T-helper 2 cell treated with Interferon-gamma antibody and Interleukin-4, amounts not matched to agents 5 μg/mL and 100 μg/mL, for 36 hours (primary cell): ENCODE data around the gene AAR2.

Source experiments
- DNase-seq: peaks from one replicate; pipeline ENCODE4 v3.0.0; 2021; ENCODE audit warnings: low spot score
- H3K27ac Mint-ChIP-seq: one replicate; pipeline ENCODE4 v1.8.0; 2021; ENCODE audit warnings: mild to moderate bottlenecking, mixed read lengths
- H3K27me3 Mint-ChIP-seq: one replicate; pipeline ENCODE4 v1.8.0; 2021; ENCODE audit warnings: low read depth, mixed read lengths
- H3K36me3 Mint-ChIP-seq: one replicate; pipeline ENCODE4 v1.8.0; 2021; ENCODE audit warnings: low read depth, mixed read lengths
- H3K4me1 Mint-ChIP-seq: one replicate; pipeline ENCODE4 v1.8.0; 2021; ENCODE audit warnings: low read depth, mixed read lengths
- H3K4me3 Mint-ChIP-seq: one replicate; pipeline ENCODE4 v1.8.0; 2022; ENCODE audit warnings: mild to moderate bottlenecking, moderate library complexity, mixed read lengths
- H3K9me3 Mint-ChIP-seq: one replicate; pipeline ENCODE4 v1.8.0; 2021; ENCODE audit warnings: mixed read lengths

AAR2 gene

GRCh38 chr20:36208257-36208656 is 28.0 kb upstream of the AAR2 start:
- no peaks in the 10 kb centered on the region for H3K27me3 Mint-ChIP-seq
- no peaks in the 10 kb centered on the region for H3K9me3 Mint-ChIP-seq
- H3K4me3 Mint-ChIP-seq, result no peak overlapping the region
- H3K36me3 Mint-ChIP-seq, result no peaks in the 10 kb centered on the region
- no peak for DNase-seq
- no peaks in the 10 kb centered on the region for H3K4me1 Mint-ChIP-seq
- no peak overlapping the region for H3K27ac Mint-ChIP-seq

- no peaks in the 10 kb centered on the region for H3K27me3 Mint-ChIP-seq
- H3K9me3 Mint-ChIP-seq, result no peaks in the 10 kb centered on the region
- H3K4me3 Mint-ChIP-seq, result no peak overlapping the region
- no peaks in the 10 kb centered on the region for H3K4me1 Mint-ChIP-seq
- DNase-seq, result no peak
- H3K27ac Mint-ChIP-seq, result no peak overlapping the region
- H3K36me3 Mint-ChIP-seq, result no peaks in the 10 kb centered on the region
Observed at GRCh38 chr20:36210436-36211021, 25.7 kb upstream of the AAR2 start.

GRCh38 chr20:36213362-36213761 is 22.9 kb upstream of the AAR2 start:
- no peaks in the 10 kb centered on the region for H3K9me3 Mint-ChIP-seq
- H3K27ac Mint-ChIP-seq, result no peak overlapping the region
- no peak for DNase-seq
- H3K36me3 Mint-ChIP-seq, result no peaks in the 10 kb centered on the region
- no peaks in the 10 kb centered on the region for H3K27me3 Mint-ChIP-seq
- no peaks in the 10 kb centered on the region for H3K4me1 Mint-ChIP-seq
- H3K4me3 Mint-ChIP-seq, result no peak overlapping the region

DNA sequence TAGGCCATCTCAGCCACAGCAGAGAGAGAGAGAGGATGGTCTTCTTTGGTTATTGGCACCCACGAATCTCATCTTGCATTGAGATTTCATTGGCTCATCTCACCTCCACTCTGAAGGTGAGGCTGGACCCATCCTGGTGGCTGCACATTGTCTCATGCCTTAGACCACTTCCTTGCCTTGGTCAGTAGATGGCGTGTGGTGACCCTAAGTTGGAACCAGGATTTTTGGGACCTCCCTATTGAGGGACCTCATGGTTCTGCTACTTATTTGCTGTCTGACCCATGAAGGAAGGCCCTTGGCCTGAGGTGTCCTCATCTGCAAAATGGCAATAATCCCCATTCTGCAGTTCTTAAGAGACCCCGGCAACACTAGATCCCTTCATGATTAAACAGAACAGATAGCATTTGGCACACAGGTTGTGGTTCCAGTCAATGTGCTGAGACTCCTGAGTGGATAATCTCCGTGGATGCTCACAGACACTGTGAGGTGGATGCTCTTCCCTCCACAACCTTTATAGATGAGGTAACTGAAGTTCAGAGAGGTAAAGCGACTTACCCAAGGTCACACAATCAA is 21.5 kb upstream of the AAR2 start:
- Mint-ChIP-seq H3K36me3 (no peaks in the 10 kb centered on the region), H3K4me3 (no peak overlapping the region), H3K4me1 (no peaks in the 10 kb centered on the region), H3K9me3 (no peaks in the 10 kb centered on the region), H3K27ac (no peak overlapping the region), H3K27me3 (no peaks in the 10 kb centered on the region)
- no peak for DNase-seq

- H3K9me3 Mint-ChIP-seq, result no peaks in the 10 kb centered on the region
- H3K4me1 Mint-ChIP-seq, result no peaks in the 10 kb centered on the region
- no peak overlapping the region for H3K27ac Mint-ChIP-seq
- H3K4me3 Mint-ChIP-seq, result no peak overlapping the region
- no peaks in the 10 kb centered on the region for H3K27me3 Mint-ChIP-seq
- DNase-seq, result no peak
- H3K36me3 Mint-ChIP-seq, result no peaks in the 10 kb centered on the region
Observed at GRCh38 chr20:36215778-36216177, 20.5 kb upstream of the AAR2 start.

- Mint-ChIP-seq H3K4me1 (no peaks in the 10 kb centered on the region), H3K36me3 (no peaks in the 10 kb centered on the region), H3K9me3 (no peaks in the 10 kb centered on the region), H3K4me3 (no peak overlapping the region), H3K27ac (no peak overlapping the region), H3K27me3 (no peaks in the 10 kb centered on the region)
- no peak for DNase-seq
Observed at GRCh38 chr20:36216314-36217025, 19.8 kb upstream of the AAR2 start.

DNA sequence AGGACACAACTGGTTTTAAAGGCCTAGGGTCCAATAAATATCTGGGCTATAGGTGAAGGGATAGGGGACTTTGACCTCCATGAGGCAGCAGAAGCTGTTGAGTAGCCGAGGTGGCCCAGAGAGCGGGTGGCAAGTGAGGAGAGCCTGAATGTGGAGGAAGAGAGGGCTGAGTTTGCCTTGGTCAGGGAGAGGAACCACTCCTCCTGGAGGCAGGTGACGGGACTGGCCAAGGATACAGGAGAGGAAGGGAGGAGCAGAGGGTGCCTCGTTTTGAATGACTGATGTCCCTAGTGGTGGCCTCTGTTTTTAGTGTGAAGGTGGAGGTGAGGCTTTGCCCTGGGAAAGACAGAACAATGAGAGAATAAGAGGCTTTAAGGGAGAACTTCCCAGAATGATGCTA is 19.1 kb upstream of the AAR2 start:
- H3K27ac Mint-ChIP-seq, result no peak overlapping the region
- H3K27me3 Mint-ChIP-seq, result no peaks in the 10 kb centered on the region
- no peaks in the 10 kb centered on the region for H3K36me3 Mint-ChIP-seq
- no peaks in the 10 kb centered on the region for H3K4me1 Mint-ChIP-seq
- no peak for DNase-seq
- H3K9me3 Mint-ChIP-seq, result no peaks in the 10 kb centered on the region
- H3K4me3 Mint-ChIP-seq, result no peak overlapping the region

- no peaks in the 10 kb centered on the region for H3K9me3 Mint-ChIP-seq
- no peaks in the 10 kb centered on the region for H3K4me1 Mint-ChIP-seq
- no peaks in the 10 kb centered on the region for H3K27me3 Mint-ChIP-seq
- H3K36me3 Mint-ChIP-seq, result no peaks in the 10 kb centered on the region
- no peak for DNase-seq
- no peak overlapping the region for H3K27ac Mint-ChIP-seq
- no peak overlapping the region for H3K4me3 Mint-ChIP-seq
Observed at GRCh38 chr20:36218380-36219064, 17.8 kb upstream of the AAR2 start.

DNA sequence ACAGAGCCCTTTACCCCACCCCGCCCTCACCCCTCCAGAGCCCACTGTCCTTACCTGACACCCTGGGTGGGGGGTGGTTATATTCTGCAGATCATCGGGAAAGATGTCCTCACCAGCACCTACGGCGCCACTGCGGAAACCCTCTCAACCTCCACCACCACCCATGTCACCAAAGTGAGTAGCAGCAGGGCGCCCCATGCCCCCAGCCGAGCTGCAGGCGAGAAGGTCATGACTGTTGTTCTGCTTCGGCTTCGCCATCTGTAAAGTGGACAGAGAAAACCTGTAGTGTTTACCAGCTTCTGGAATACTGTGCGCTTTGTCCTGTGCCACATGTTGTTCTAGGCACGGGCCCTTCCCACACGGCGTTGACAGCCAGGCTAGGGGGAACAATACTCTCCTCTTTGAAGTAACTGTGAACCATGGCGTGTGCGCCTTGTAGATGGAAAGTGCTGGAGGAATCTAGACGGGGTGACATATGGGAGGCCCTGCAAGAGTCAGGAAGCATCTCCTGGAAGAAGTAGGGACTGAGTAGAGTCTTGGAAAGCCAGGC is 16.5 kb upstream of the AAR2 start:
- no peaks in the 10 kb centered on the region for H3K27me3 Mint-ChIP-seq
- H3K36me3 Mint-ChIP-seq, result no peaks in the 10 kb centered on the region
- H3K4me3 Mint-ChIP-seq, result no peak overlapping the region
- DNase-seq, result no peak
- H3K9me3 Mint-ChIP-seq, result no peaks in the 10 kb centered on the region
- no peak overlapping the region for H3K27ac Mint-ChIP-seq
- H3K4me1 Mint-ChIP-seq, result no peaks in the 10 kb centered on the region

DNA sequence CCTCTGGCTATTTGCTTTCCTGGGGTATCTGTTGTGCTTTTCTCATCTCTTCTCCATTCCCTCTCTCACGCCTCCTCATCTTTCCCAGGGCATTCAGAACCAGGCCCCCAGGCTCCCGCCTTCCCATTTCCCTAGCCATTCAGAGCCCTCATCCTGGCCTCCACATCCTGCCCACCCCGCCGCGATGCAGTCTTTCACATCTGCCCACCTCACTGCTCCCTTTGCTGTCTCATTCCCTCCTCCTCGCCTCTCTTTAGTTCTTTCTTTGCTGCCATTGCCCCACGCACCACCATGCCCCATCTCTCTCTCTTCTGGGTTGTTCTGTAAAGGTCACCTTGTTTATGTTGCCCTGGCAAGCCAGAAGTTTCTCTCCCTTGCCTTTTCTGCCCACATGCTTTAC is 10.6 kb upstream of the AAR2 start:
- no peak for DNase-seq
- Mint-ChIP-seq H3K27ac (no peak overlapping the region), H3K4me3 (no peak overlapping the region), H3K27me3 (peaks cover 5% of the 10 kb centered on the region), H3K4me1 (peaks cover 15% of the 10 kb centered on the region), H3K36me3 (no peaks in the 10 kb centered on the region), H3K9me3 (no peaks in the 10 kb centered on the region)

- Mint-ChIP-seq H3K4me1 (peaks cover 19% of the 10 kb centered on the region), H3K27ac (no peak overlapping the region), H3K27me3 (peaks cover 5% of the 10 kb centered on the region), H3K36me3 (no peaks in the 10 kb centered on the region), H3K9me3 (no peaks in the 10 kb centered on the region), H3K4me3 (no peak overlapping the region)
- no peak for DNase-seq
Observed at GRCh38 chr20:36228770-36229169, 7.5 kb upstream of the AAR2 start.

GRCh38 chr20:36230019-36230418 is 6.3 kb upstream of the AAR2 start:
- Mint-ChIP-seq H3K9me3 (no peaks in the 10 kb centered on the region), H3K27ac (no peak overlapping the region)

DNA sequence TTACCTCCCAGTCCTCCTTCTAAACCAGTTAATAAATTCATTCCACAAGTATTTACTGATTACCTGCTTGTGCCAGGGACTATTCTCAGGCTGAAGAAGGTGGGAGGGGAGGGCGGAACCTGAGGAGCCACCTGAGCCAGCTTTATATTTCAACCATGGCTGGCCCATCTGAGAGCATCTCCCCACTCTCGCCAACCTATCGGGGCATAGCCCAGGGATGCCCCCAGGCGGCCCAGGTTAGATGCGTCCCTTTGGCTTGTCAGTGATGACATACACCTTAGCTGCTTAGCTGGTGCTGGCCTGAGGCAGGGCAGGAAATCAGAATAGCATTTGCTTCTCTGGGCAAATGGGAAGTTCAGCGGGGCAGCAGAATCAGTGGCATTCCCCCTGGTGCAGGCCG is 4.9 kb upstream of the AAR2 start:
- Mint-ChIP-seq H3K27ac (no peak overlapping the region), H3K27me3 (peaks cover 5% of the 10 kb centered on the region), H3K4me3 (no peak overlapping the region), H3K9me3 (no peaks in the 10 kb centered on the region), H3K36me3 (no peaks in the 10 kb centered on the region), H3K4me1 (peaks cover 23% of the 10 kb centered on the region)
- no peak for DNase-seq

More at GRCh38 chr20:36230019-36230418, 6.3 kb upstream of the AAR2 start:
- DNase-seq, result no peak
- H3K36me3 Mint-ChIP-seq, result no peaks in the 10 kb centered on the region
- no peak overlapping the region for H3K4me3 Mint-ChIP-seq
- H3K27me3 Mint-ChIP-seq, result peaks cover 5% of the 10 kb centered on the region
- peaks cover 19% of the 10 kb centered on the region for H3K4me1 Mint-ChIP-seq

- H3K27ac Mint-ChIP-seq, result no peak overlapping the region
- no peak for DNase-seq
- no peak overlapping the region for H3K4me3 Mint-ChIP-seq
- no peaks in the 10 kb centered on the region for H3K36me3 Mint-ChIP-seq
- no peaks in the 10 kb centered on the region for H3K9me3 Mint-ChIP-seq
- peaks cover 33% of the 10 kb centered on the region for H3K4me1 Mint-ChIP-seq
- H3K27me3 Mint-ChIP-seq, result no peaks in the 10 kb centered on the region
Observed at GRCh38 chr20:36234771-36235320, 1.4 kb upstream of the AAR2 start.
